Activated CD4-positive, alpha-beta T cell treated with anti-CD3 and anti-CD28 coated beads, Interleukin-2, amount 50 U/mL, for 16 hours (primary cell): ENCODE measurements around the gene MNT.

Experiments
- DNase-seq: peaks from one replicate; pipeline ENCODE4 v3.0.0-alpha.2; 2020

MNT gene

GRCh38 chr17:2380226-2380922 is 20.5 kb downstream of the MNT start:
- DNase-seq: no peak

GRCh38 chr17:2379489-2380225 is 21.2 kb downstream of the MNT start:
- no peak for DNase-seq

- no peak for DNase-seq
Measured at GRCh38 chr17:2378905-2379304, 22.0 kb downstream of the MNT start.

GRCh38 chr17:2377659-2378058 is 23.2 kb downstream of the MNT start:
- no peak for DNase-seq

- DNase-seq: no peak
Measured at GRCh38 chr17:2376107-2376506, 24.8 kb downstream of the MNT start.

- DNase-seq: no peak
Measured at GRCh38 chr17:2375406-2375805, 25.5 kb downstream of the MNT start.

- DNase-seq: no peak
Measured at GRCh38 chr17:2374549-2375285, 26.1 kb downstream of the MNT start.

GRCh38 chr17:2373179-2373578 is 27.7 kb downstream of the MNT start:
- DNase-seq: no peak

GRCh38 chr17:2372681-2373080 is 28.2 kb downstream of the MNT start:
- no peak for DNase-seq

GRCh38 chr17:2372180-2372579 is 28.7 kb downstream of the MNT start:
- no peak for DNase-seq

GRCh38 chr17:2371183-2372130 is 29.4 kb downstream of the MNT start:
- DNase-seq: no peak

GRCh38 chr17:2370211-2370589 is 30.7 kb downstream of the MNT start:
- no peak for DNase-seq

GRCh38 chr17:2369551-2370210 is 31.2 kb downstream of the MNT start:
- DNase-seq: no peak

- DNase-seq: no peak
Measured at GRCh38 chr17:2369039-2369438, 31.8 kb downstream of the MNT start.

GRCh38 chr17:2368359-2368758 is 32.5 kb downstream of the MNT start:
- no peak for DNase-seq

- no peak for DNase-seq
Measured at GRCh38 chr17:2366747-2367494, 33.9 kb downstream of the MNT start.

GRCh38 chr17:2365132-2365531 is 35.7 kb downstream of the MNT start:
- DNase-seq: no peak

GRCh38 chr17:2364763-2365116 is 36.1 kb downstream of the MNT start:
- DNase-seq: no peak

- DNase-seq: no peak
Measured at GRCh38 chr17:2363851-2364762, 36.8 kb downstream of the MNT start.

GRCh38 chr17:2363318-2363717 is 37.5 kb downstream of the MNT start:
- DNase-seq: no peak
